Dermis blood vessel endothelial cell (primary cell): ENCODE results near the gene ULK1. TPM values are rescaled to one million over a fixed set of nuclear protein-coding genes. Genes with fewer than 3 reads are reported as not detected.

Experiments
- DNase-seq: peaks from one replicate; pipeline ENCODE4 v3.0.0; 2010
- total RNA-seq: library from RNA; depleted of rRNA; stranded (reverse); fragments of >200 nt; gene quantifications from 2 replicates; pipeline ENCODE4 v1.2.3, GENCODE V29; 2014

The ULK1 gene
- total RNA-seq, 1 donor from 2014 or later, result 13.8 TPM

DNA sequence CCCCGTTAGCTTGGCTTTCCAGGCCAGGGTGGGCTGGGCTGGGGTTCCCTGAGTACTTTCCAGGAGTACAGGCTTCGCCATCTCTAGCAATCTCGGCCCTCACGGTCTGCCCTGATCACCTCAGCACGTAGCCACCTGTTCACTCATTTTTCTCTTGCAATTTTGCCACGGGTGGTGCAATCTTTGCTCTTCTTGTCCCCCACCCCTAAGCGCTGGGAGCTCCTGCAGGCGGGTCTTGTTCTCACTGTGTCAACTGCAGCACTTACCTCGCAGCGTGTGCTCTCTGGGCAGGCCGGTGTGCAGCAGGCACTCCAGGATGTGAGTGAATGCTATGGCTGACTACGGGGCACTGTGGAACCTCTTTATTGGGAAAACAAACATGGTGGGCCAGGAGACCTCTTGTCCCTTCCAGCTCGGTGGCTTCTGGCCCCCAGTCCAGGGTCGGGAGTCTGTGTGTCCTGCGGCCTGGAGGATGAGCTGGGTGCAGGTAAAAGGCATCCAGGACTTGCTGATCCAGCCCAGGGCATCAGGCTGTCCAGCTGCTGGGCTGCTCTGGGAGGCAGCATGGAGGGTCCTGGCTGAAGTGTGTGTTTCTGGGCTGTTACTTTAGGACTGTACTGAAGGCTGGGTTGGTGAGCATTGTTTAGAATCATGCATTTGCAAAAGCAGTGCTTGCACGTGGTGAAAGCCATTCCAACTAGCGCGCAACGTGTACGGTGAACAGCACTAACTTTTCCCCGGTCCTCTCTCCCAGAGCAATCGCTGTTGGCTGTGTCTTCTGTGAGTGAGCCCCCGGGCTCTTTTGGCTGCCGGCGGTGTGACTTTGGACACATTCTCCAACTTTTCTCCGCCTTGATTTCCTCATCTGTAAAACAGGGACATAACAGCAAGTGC is 1.5 kb upstream of the ULK1 start:
- DNase-seq, result no peak

DNA sequence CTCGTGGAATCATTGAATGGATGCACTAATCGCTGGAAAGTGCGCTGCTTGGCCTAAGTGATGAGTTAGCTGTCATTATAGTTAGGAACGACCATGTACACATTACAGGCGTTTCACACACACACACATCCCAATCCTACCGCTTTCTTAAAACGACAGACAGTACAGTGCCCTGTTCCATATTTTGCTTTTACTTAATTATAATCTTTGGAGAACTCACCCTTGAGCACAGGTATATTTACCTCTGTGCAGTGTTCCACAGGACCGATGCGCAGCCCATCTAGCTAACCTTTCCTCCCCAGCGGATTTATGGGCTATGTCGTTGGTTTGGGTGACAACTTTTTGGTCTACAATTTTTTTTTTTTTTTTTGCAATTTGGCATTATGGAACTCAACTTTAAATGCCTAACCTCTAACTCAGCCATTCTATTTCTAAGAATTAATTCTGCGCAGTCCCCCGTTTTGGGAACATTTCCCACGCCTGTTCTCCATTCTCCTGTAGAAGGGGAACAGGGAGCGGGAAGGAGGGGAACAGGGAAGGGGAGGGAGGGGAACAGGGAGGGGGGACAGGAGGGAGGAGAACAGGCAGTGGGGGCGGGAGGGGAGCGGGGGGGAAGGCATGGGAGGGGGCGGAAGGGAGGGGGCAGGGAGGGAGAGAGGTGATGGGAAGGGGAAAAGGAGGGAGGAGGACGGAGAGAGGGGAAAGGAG is 663 bp upstream of the ULK1 start:
- DNase-seq, result no peak

DNA sequence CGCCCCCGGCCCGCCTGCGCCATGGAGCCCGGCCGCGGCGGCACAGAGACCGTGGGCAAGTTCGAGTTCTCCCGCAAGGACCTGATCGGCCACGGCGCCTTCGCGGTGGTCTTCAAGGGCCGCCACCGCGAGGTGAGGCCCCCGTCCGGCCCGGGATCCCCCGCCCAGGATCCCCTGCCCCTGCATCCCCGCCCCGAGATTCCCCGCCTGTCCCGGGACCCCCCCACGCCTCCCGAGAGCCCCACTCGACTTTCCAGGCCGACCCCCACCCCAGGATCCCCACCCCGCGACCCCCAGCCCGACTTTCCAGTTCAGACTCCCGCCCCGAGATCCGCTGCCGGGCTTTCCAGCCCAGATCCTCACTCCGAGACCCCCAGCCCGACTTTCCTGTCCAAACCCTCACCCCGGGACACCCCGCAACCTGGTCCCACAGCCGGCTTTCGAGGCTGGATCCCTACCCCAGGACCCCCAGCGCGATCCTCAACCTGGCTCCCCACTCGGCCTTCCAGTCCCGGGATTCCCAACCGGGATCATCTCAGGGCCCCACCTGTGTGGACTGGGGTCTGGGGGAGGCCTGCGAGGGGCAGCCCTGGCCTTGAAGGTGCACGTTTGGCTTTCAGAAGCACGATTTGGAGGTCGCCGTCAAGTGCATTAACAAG is 688 bp downstream of the ULK1 start:
- peak; percentile 24 for DNase-seq

- DNase-seq, result no peak
Observed at GRCh38 chr12:131895640-131896079, 1.2 kb downstream of the ULK1 start.

- DNase-seq, result peak; percentile 91
Observed at GRCh38 chr12:131896080-131896810, 1.8 kb downstream of the ULK1 start.

- DNase-seq, result peak; percentile 30
Observed at GRCh38 chr12:131896811-131897270, 2.4 kb downstream of the ULK1 start.

DNA sequence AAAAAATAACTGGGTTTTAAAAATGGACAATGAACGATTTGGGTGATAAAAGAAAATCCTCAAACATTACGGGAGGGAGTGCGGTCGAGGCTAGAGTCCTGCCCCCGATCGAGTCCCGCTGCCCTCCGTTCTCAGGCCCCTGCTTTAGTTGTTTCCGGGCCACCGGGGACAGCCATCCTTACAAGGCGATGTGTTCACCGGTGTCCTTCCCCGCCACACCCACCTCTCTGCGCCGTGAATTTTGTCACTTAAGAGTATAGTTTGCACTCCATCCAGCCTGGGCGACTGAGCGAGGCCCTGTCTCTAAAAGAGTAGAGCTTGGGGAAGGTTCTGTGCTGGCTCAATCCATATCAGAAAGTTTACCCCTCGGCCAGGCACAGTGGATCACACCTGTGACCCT is 2.9 kb downstream of the ULK1 start:
- DNase-seq, result no peak

GRCh38 chr12:131897875-131898274 is 3.5 kb downstream of the ULK1 start:
- no peak for DNase-seq

DNA sequence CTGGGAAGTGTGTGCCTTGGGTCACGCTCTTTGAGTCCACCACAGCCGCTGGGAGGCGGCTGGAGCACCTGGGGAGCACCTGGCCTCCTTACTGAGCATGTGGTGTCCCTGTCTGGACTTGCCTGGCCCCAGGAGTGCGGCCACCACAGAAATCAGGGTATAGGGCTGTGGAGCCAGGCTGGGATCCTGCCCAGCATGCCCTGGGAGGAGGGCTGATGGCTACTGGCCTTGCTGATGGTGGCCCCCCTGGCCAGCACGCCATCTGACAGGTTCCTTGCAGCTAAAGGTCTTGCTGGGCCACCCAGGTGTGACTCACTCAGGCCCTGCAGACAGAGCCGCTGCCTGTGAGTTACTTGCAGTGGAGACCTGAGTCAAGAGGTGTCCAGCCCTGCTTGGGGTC is 6.0 kb downstream of the ULK1 start:
- no peak for DNase-seq

- no peak for DNase-seq
Observed at GRCh38 chr12:131901431-131902331, 7.3 kb downstream of the ULK1 start.

- no peak for DNase-seq
Observed at GRCh38 chr12:131902332-131903241, 8.2 kb downstream of the ULK1 start.

DNA sequence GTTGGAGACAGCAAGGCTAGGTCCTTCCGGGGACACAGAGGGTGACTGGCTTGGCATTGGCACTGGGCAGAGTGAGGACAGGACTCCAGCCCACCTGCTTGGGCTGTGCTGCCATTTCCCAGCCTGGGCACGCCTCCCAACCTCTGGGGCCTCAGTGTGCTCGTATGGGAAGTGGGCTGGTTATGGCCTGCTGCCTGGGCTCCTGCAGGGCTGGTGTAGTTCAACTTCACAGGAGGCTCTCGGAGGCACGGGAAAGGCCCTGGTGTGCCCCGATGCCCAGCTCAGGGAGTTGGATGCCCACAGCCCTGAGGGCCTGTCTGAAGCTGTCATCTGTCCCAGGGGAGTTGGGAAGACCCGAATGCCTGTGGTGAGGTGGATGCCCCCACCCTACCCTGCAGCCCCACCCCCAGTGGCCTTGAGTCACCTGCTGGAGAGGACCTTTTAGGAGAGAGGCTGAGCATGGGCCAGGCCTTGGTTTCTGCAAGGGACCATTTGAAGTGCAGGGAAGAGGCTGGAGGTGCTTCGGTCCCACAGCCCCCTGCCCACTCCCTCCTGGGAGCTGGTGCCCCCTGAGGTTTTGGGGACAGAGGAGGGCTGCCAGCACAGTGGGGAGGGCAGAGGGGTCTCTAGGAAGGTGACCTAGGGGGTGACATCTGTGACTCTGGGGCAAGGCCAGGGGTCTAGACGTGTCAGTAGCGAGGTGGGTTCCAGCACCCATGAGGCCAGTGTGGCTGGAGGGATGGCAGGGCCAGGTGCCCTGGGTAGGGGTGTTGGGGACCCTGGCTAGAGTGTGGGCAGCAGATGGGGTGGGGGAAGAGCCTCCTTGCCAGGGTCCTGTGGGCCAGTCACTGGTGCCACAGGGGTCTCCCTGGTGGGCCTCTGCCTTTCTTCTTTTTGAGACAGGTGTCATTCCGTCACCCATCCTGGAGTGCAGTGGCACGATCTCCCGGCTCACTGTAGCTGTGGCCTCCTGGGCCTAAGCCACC is 9.1 kb downstream of the ULK1 start:
- DNase-seq, result no peak

DNA sequence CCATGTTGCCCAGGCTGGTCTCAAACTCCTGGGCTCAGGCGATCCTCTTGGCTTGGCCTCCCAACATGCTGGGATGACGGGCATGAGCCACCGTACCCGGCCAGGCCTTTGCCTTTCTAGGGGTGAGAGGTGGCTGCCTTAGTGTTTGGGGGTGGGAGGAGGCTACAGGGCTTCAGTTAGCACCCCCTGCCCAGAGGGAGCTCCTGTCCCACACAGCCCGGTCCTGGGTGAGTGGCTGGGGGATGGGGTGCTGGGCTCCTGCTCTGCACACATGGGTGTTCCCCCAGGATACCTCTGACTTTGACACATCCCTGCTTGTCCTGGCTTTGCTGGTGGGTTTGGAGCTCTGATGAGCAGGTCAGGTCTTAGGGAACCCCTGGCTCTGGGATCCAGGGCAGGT is 9.9 kb downstream of the ULK1 start:
- DNase-seq, result no peak

DNA sequence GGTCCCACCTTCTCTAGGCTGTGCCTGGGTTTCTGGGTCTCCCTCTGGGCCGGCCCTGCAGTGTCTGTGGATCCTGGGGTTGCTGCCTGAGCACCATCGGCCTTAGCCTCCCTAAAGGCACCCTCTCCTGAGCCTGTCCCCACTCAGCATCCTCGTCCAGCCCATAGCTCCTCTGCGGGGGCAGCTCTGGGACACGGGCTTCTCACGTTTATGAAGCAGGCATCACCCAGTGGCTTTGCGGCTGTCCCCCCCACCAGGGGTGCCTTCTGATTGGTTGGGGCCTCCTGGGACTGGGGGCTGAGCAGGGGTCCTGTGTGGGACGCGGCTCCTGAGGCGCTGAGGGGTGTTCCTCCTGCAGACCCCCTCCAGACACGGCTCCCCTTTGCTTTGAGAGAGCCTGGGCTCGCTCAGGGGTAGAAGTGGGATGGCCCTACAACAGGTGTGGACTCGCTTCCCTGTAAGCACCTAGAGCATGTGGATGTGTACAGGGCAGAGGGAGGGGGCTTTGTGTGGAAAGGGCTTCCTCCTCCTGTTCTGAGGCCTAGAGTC is 10.7 kb downstream of the ULK1 start:
- DNase-seq, result no peak

DNA sequence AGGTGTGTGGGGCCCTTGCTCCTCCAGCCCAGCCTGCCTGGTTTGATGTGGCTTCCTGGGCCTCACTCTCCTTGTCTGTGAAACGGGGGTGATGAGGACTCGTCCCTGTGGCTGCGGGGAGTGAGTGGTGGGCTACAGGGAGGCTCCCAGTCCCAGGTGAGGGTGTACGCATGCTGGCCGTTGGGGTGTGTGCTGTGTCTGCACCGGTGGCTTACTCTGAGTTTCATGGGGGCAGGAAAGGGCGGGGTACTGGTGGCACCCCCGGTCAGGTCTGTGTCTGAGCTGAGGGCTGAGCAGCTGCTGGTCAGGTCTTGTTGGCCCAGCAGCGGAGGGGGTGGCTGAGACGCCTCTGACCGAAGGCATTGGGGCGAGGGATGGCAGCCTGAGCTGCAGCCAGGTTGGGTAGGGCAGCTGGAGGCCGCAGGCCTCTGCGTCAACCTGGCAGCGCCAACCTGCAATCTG is 11.2 kb downstream of the ULK1 start:
- no peak for DNase-seq

- no peak for DNase-seq
Observed at GRCh38 chr12:131907379-131908091, 13.1 kb downstream of the ULK1 start.

DNA sequence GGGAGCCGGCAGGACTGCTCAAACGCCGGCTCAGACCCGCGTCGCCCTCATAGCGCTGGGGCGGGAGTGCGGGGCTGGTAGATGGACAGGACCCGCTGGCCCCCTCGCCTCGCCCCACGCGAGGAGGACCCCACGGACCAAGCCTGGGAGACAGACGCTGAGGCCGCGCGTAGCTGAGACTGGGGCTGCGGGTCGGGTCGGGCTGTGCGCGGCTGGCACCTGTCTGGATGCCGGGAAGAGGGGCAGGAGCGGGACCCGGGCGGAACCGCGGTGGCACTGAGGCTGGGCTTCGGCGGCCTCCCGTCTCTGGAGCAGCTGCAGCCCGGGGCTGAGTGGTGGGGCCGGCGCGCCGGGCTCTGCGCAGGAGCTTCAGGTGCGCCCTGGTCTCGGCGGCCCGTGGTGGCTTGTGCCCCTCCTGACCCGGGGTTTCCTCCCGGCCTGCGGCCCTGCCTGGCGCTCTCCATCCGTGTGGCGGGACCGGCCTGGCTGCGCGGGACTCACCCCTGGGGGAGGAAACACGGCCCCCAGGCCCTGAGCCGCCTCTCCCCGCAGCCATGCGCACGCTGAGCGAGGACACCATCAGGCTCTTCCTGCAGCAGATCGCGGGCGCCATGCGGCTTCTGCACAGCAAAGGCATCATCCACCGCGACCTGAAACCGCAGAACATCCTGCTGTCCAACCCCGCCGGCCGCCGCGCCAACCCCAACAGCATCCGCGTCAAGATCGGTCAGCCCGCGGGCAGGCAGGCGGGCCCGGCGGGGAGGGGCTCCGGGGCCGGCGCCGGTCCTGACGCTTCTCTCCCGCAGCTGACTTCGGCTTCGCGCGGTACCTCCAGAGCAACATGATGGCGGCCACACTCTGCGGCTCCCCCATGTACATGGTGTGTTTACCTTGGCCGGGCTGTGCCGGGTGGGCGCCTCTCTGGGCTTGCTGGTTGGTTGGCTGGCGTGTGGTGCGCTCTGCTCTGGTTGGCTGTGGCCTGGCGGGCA is 14.0 kb downstream of the ULK1 start:
- DNase-seq, result no peak
